ENCODE results near the gene PLCB1. TPM values are rescaled to one million over a fixed set of nuclear protein-coding genes. Genes with fewer than 3 reads are reported as not detected.

Gene PLCB1
- total and polyA plus RNA-seq, 10 of the 15 experiments (the other 5 are each of a cell fraction or from before 2014, with no cell fraction given) = 0.05 to 5.3 (median 0.17) TPM; not detected in 1

- no peak overlapping the region for H3K27ac ChIP-seq (ENCODE audit: control insufficient read depth, insufficient read depth)
- FAIRE-seq (no peak), ATAC-seq (no peak), DNase-seq (ENCODE audit: low read depth, low spot score) (no peak)
- H3K4me1 ChIP-seq (ENCODE audit: control insufficient read depth, insufficient read depth, low read length) = no peaks in the 10 kb centered on the region
- no peaks in the 10 kb centered on the region for H3K36me3 ChIP-seq (ENCODE audit: control insufficient read depth in 2 of 2, insufficient read depth in 2 of 2, low read length in 1 of 2)
- no peaks in the 10 kb centered on the region for H3K79me2 ChIP-seq (ENCODE audit: control insufficient read depth, insufficient read depth, low read length)
- no peaks in the 10 kb centered on the region for H3K9me3 ChIP-seq (replicated peaks; ENCODE audit: control insufficient read depth, insufficient read depth, low read length)
- ChIA-PET SMC1A (ENCODE audit: uncharacterized antibody, unreplicated experiment) (no interaction called here), POLR2A (no interaction called here), RAD21 (ENCODE audit: unreplicated experiment) (no interaction called here), CTCF (interaction anchor here (1.4 kb wide), 1 partner anchor 10 kb away, joined by 4 read pairs; no protein-coding TSS in a partner anchor)
- H3K9ac ChIP-seq (ENCODE audit: control insufficient read depth, insufficient read depth, low read length) = no peak overlapping the region
- no TSS peak for BruUV-seq (replicated peaks)
- TF ChIP-seq BHLHE40 (IDR thresholded peaks at IDR 0.05; ENCODE audit: borderline replicate concordance in 1 of 2, low read depth in 2 of 2, low read length in 1 of 2) (no peak), MEF2B (IDR thresholded peaks at IDR 0.05; ENCODE audit: partially characterized antibody, poor library complexity, severe bottlenecking) (no peak), STAT1 (conservative IDR thresholded peaks at IDR 0.05) (no peak), EGR1 (IDR thresholded peaks at IDR 0.05; ENCODE audit: borderline replicate concordance in 1 of 2, low read depth in 2 of 2, low read length in 2 of 2) (no peak), FOXM1 (IDR thresholded peaks at IDR 0.05; ENCODE audit: low read depth, low read length) (no peak), MEF2A (IDR thresholded peaks at IDR 0.05; ENCODE audit: insufficient read depth, low read depth, low read length) (no peak), HCFC1 (IDR thresholded peaks at IDR 0.05; ENCODE audit: low read length) (no peak), SREBF1 (IDR thresholded peaks at IDR 0.05; ENCODE audit: low read length) (no peak), ZZZ3 (IDR thresholded peaks at IDR 0.05; ENCODE audit: control insufficient read depth, insufficient read length, low read depth) (no peak), GABPA (IDR thresholded peaks at IDR 0.05; ENCODE audit: low read depth) (no peak), ZBED1 (IDR thresholded peaks at IDR 0.05; ENCODE audit: borderline replicate concordance) (no peak)
- TF ChIP-seq, protein P1, sequence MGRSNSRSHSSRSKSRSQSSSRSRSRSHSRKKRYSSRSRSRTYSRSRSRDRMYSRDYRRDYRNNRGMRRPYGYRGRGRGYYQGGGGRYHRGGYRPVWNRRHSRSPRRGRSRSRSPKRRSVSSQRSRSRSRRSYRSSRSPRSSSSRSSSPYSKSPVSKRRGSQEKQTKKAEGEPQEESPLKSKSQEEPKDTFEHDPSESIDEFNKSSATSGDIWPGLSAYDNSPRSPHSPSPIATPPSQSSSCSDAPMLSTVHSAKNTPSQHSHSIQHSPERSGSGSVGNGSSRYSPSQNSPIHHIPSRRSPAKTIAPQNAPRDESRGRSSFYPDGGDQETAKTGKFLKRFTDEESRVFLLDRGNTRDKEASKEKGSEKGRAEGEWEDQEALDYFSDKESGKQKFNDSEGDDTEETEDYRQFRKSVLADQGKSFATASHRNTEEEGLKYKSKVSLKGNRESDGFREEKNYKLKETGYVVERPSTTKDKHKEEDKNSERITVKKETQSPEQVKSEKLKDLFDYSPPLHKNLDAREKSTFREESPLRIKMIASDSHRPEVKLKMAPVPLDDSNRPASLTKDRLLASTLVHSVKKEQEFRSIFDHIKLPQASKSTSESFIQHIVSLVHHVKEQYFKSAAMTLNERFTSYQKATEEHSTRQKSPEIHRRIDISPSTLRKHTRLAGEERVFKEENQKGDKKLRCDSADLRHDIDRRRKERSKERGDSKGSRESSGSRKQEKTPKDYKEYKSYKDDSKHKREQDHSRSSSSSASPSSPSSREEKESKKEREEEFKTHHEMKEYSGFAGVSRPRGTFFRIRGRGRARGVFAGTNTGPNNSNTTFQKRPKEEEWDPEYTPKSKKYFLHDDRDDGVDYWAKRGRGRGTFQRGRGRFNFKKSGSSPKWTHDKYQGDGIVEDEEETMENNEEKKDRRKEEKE (IDR thresholded peaks at IDR 0.05) = no peak
- no peak overlapping the region for H3K4me3 ChIP-seq
- intact Hi-C loops (cut with micrococcal nuclease; ENCODE audit: unreplicated experiment) = no loop called here
- no peak overlapping the region for H3K4me2 ChIP-seq (ENCODE audit: control insufficient read depth, insufficient read depth)
- in situ Hi-C loops (cut with MboI) = no loop called here
- H3K27me3 ChIP-seq (replicated peaks in 1 of 2; ENCODE audit: control insufficient read depth in 2 of 2, insufficient read depth in 2 of 2, low read length in 1 of 2) = no peaks in the 10 kb centered on the region
- 29% methylated on average over 11 of the region's 11 CpGs for WGBS (ENCODE audit: insufficient coverage, insufficient replicate concordance, low lambda C conversion rate, missing lambda C conversion rate)
- no peaks in the 10 kb centered on the region for H4K20me1 ChIP-seq (ENCODE audit: control insufficient read depth, insufficient read depth)
- H2AFZ ChIP-seq (ENCODE audit: control insufficient read depth, low read depth, low read length) = no peak overlapping the region
These were observed 679.9 kb downstream of the PLCB1 start for GRCh38 chr20:8811801-8812594.
